GM12878 (cell line): ENCODE results near the gene PRM3. TPM values are rescaled to one million over a fixed set of nuclear protein-coding genes. Genes with fewer than 3 reads are reported as not detected.

ENCODE experiments used
- ATAC-seq: fragments of 200-7000 bp; cut with Tn5 transposase; 3 replicates; pipeline ENCODE4 v1.9.1; 2020; ENCODE audit warnings: mild to moderate bottlenecking, moderate library complexity
- BruUV-seq: library from RNA; stranded (reverse); fragments of 400-500 nt; replicated peaks from 2 replicates; lab custom pipeline; 2021; lab: Mats Ljungman, UMichigan
- CTCF ChIA-PET: fragments of 300-600 bp; sonication (Branson Sonifier 250); formaldehyde crosslinking; extraction: SDS; loops from one replicate; lab custom pipeline; 2021; ENCODE audit warnings: inconsistent platforms; lab: Yijun Ruan, JAX
- POLR2A ChIA-PET: fragments of 350-600 bp; formaldehyde crosslinking; extraction: SDS; loops from one replicate; lab custom pipeline; 2021; ENCODE audit warnings: inconsistent platforms; lab: Charles Lee
- RAD21 ChIA-PET: fragments of 300-600 bp; sonication (Branson Sonifier 250); formaldehyde crosslinking; loops from one replicate; lab custom pipeline; 2023; ENCODE audit warnings: antibody characterized with exemption; ENCODE audit not compliant: unreplicated experiment; lab: Charles Lee
- SMC1A ChIA-PET: fragments of 300-600 bp; sonication (Branson Sonifier 250); formaldehyde crosslinking; loops from one replicate; lab custom pipeline; 2023; ENCODE audit not compliant: unreplicated experiment, uncharacterized antibody; lab: Charles Lee
- DNase-seq: peaks from one replicate; pipeline ENCODE4 v3.0.0-alpha.2; 2011; ENCODE audit warnings: low read depth, low spot score
- FAIRE-seq: peaks from 3 replicates; lab custom pipeline; 2011; peaks lifted over from hg19 to GRCh38; lab: Jason Lieb, UNC
- H2AFZ ChIP-seq: 2 replicates; pipeline ENCODE4 v1.6.0; 2011; ENCODE audit warnings: low read depth, low read length, control low read depth; ENCODE audit not compliant: control insufficient read depth
- H3K27ac ChIP-seq: 2 replicates; pipeline ENCODE4 v1.5.1; 2011; ENCODE audit warnings: control low read depth; ENCODE audit not compliant: control insufficient read depth, insufficient read depth
- H3K27me3 ChIP-seq, 2 experiments: replicated peaks in 1 of 2; 2 replicates each; pipeline versions ENCODE4 v1.6.0 to v1.6.1; 2011; ENCODE audit warnings: low read length in 1 of 2; ENCODE audit not compliant: control insufficient read depth in 2 of 2, insufficient read depth in 2 of 2
- H3K36me3 ChIP-seq, 2 experiments: 2 replicates each; pipeline ENCODE4 v1.5.1; 2011; ENCODE audit warnings: low read length in 1 of 2; ENCODE audit not compliant: control insufficient read depth in 2 of 2, insufficient read depth in 2 of 2
- H3K4me1 ChIP-seq: 2 replicates; pipeline ENCODE4 v1.6.1; 2011; ENCODE audit warnings: mild to moderate bottlenecking, low read length, moderate library complexity, mixed read lengths; ENCODE audit not compliant: control insufficient read depth, insufficient read depth
- H3K4me2 ChIP-seq: 2 replicates; pipeline ENCODE4 v1.6.0; 2011; ENCODE audit warnings: control low read depth; ENCODE audit not compliant: control insufficient read depth, insufficient read depth
- H3K4me3 ChIP-seq: fragments of 200-600 bp; sonication (generic); 2 replicates; pipeline ENCODE4 v1.5.1; 2016
- H3K79me2 ChIP-seq: 2 replicates; pipeline ENCODE4 v1.6.0; 2011; ENCODE audit warnings: low read length; ENCODE audit not compliant: control insufficient read depth, insufficient read depth
- H3K9ac ChIP-seq: 2 replicates; pipeline ENCODE4 v1.8.0; 2011; ENCODE audit warnings: low read length, control low read depth, mixed read lengths; ENCODE audit not compliant: control insufficient read depth, insufficient read depth
- H3K9me3 ChIP-seq: replicated peaks from 3 replicates; pipeline ENCODE4 v1.5.1; 2011; ENCODE audit warnings: mild to moderate bottlenecking, low read length; ENCODE audit not compliant: control insufficient read depth, insufficient read depth
- H4K20me1 ChIP-seq: 2 replicates; pipeline ENCODE4 v1.6.0; 2011; ENCODE audit not compliant: control insufficient read depth, insufficient read depth
- ZBTB33 ChIP-seq: fragments of 450-650 bp; IDR thresholded peaks from 2 replicates; pipeline ENCODE4 v1.6.1; 2017; ENCODE audit warnings: mild to moderate bottlenecking
- WGBS: methylation state at CpG from one replicate; pipeline ENCODE4 v1.1.6; 2016; ENCODE audit warnings: low lambda C conversion rate; ENCODE audit not compliant: insufficient replicate concordance, insufficient coverage; ENCODE audit errors: missing lambda C conversion rate; 5-methylcytosine and 5-hydroxymethylcytosine counted together
- in situ Hi-C: fragments of 300-500 bp; cut with MboI; formaldehyde crosslinking; loops from 9 replicates; pipeline ENCODE4 v1.14.3; 2018; ENCODE audit warnings: mixed read lengths
- intact Hi-C: fragments of 100-400 bp; cut with micrococcal nuclease; formaldehyde crosslinking; loops from one replicate; pipeline ENCODE4 v1.14.2; 2022; ENCODE audit not compliant: unreplicated experiment
- polyA plus RNA-seq, 11 experiments: library from polyadenylated mRNA; depleted of rRNA in 4 of 11; unstranded in 6 of 11; stranded (reverse) in 5 of 11; fragments of >200 nt; fragmentation: Nextera tagmentation in 4 of 11; fragmentation: Illumina TruSeq in 1 of 11; extraction: Ambion mirVana in 4 of 11; extraction: Trizol in 1 of 11; gene quantifications; 1 replicate in 1 of 11; 2 replicates in 10 of 11; pipeline versions ENCODE4 v1.2.1 to v1.2.3, GENCODE V29; 2011 to 2016; ENCODE audit warnings: inconsistent platforms in 2 of 11, missing spikeins in 2 of 11, low read depth in 1 of 11
- total RNA-seq, 4 experiments: library from RNA; depleted of rRNA in 3 of 4; stranded (reverse); fragments of >200 nt in 3 of 4; fragmentation: Illumina TruSeq in 1 of 4; extraction: Trizol in 1 of 4; gene quantifications; 2 replicates each; pipeline versions ENCODE4 v1.2.1 to v1.2.3, GENCODE V29; 2013 to 2021

Gene PRM3
- total and polyA plus RNA-seq, 10 of the 15 experiments (the other 5 are each of a cell fraction or from before 2014, with no cell fraction given): not detected

- intact Hi-C loops: loop anchor here (5.0 kb wide), 3 partner anchors 158 to 278 kb away; no protein-coding TSS in a partner anchor
- CTCF ChIA-PET: interaction anchor here (0.8 to 11.0 kb wide), 9 partner anchors 37 to 294 kb away, joined by 4 to 170 read pairs (median 32); no protein-coding TSS in a partner anchor
- SMC1A ChIA-PET: interaction anchor here (0.6 to 8.8 kb wide), 17 partner anchors 11 to 295 kb away, joined by 3 to 108 read pairs (median 5); partner anchors contain the start of gene TNP2
- in situ Hi-C loops: no loop called here
- ATAC-seq (no peak), FAIRE-seq (no peak), DNase-seq (no peak)
- no peaks in the 10 kb centered on the region for H3K36me3 ChIP-seq
- no peak overlapping the region for H2AFZ ChIP-seq
- no peaks in the 10 kb centered on the region for H4K20me1 ChIP-seq
- H3K27ac ChIP-seq: no peak overlapping the region
- no peak overlapping the region for H3K9ac ChIP-seq
- no peaks in the 10 kb centered on the region for H3K9me3 ChIP-seq
- POLR2A ChIA-PET: interaction anchor here (0.5 to 5.8 kb wide), 6 partner anchors 12 to 205 kb away, joined by 3 to 80 read pairs (median 6); no protein-coding TSS in a partner anchor
- no peak overlapping the region for H3K4me3 ChIP-seq
- BruUV-seq: no TSS peak
- H3K4me2 ChIP-seq: no peak overlapping the region
- H3K27me3 ChIP-seq: no peaks in the 10 kb centered on the region
- TF ChIP-seq ZBTB33: no peak
- H3K79me2 ChIP-seq: peaks cover 11% of the 10 kb centered on the region
- WGBS: 87% methylated on average over 12 of the region's 12 CpGs
- RAD21 ChIA-PET: interaction anchor here (1.0 to 11.8 kb wide), 6 partner anchors 26 to 96 kb away, joined by 3 to 243 read pairs (median 54); no protein-coding TSS in a partner anchor
- peaks cover 45% of the 10 kb centered on the region for H3K4me1 ChIP-seq
Observed at GRCh38 chr16:11259655-11260595, 13.5 kb downstream of the PRM3 start.
